Left ventricle myocardium inferior (tissue), 1 donor: ENCODE measurements around the gene UACA. TPM values are rescaled to one million over a fixed set of nuclear protein-coding genes. Genes with fewer than 3 reads are reported as not detected.

Experiments
- DNase-seq: peaks from one replicate; pipeline ENCODE4 v3.0.0-alpha.2; 2020
- H3K27ac ChIP-seq: fragments of 200-600 bp; replicated peaks from 2 replicates; pipeline ENCODE4 v1.8.0; 2021
- H3K27me3 ChIP-seq: fragments of 200-600 bp; 2 replicates; pipeline ENCODE4 v1.8.0; 2021; ENCODE audit warnings: low read depth
- H3K36me3 ChIP-seq: fragments of 200-600 bp; 2 replicates; pipeline ENCODE4 v1.8.0; 2021
- H3K4me1 ChIP-seq: fragments of 200-600 bp; 2 replicates; pipeline ENCODE4 v1.8.0; 2021
- H3K4me3 ChIP-seq: fragments of 200-600 bp; 2 replicates; pipeline ENCODE4 v1.8.0; 2021; ENCODE audit warnings: mild to moderate bottlenecking, moderate library complexity
- H3K9me3 ChIP-seq: fragments of 200-600 bp; replicated peaks from 2 replicates; pipeline ENCODE4 v1.8.0; 2021
- CTCF ChIP-seq: fragments of 200-600 bp; IDR thresholded peaks from 2 replicates; pipeline ENCODE4 v1.8.0; 2021; ENCODE audit warnings: antibody characterized with exemption, mild to moderate bottlenecking, borderline replicate concordance
- intact Hi-C: fragments of 100-400 bp; cut with micrococcal nuclease; formaldehyde crosslinking; loops from one replicate; pipeline ENCODE4 v1.11.0; 2022
- total RNA-seq: library from RNA; stranded (reverse); fragmentation: NEBNext Ultra II Directional; extraction: Animal tissue kit (Norgen Biotek cat#: 25700); gene quantifications from one replicate; pipeline ENCODE4 v1.2.1, GENCODE V29; 2021
- donor health status: DM: no; HTN: yes; CAD: no; lungs with severe emphysema.

The UACA gene
- total RNA-seq, 1 donor from 2014 or later: 33.7 TPM

GRCh38 chr15:70627734-70628548 lies 135.4 kb downstream of the UACA start:
- no peak overlapping the region for H3K27ac ChIP-seq
- H3K4me1 ChIP-seq: no peaks in the 10 kb centered on the region
- peaks cover 13% of the 10 kb centered on the region for H3K9me3 ChIP-seq
- intact Hi-C loops: no loop called here
- H3K27me3 ChIP-seq: no peaks in the 10 kb centered on the region
- TF ChIP-seq CTCF: no peak
- DNase-seq: no peak
- H3K4me3 ChIP-seq: no peak overlapping the region
- no peaks in the 10 kb centered on the region for H3K36me3 ChIP-seq

- no peak for TF ChIP-seq CTCF
- no peaks in the 10 kb centered on the region for H3K4me1 ChIP-seq
- intact Hi-C loops: no loop called here
- H3K36me3 ChIP-seq: no peaks in the 10 kb centered on the region
- DNase-seq: no peak
- no peaks in the 10 kb centered on the region for H3K27me3 ChIP-seq
- H3K27ac ChIP-seq: no peak overlapping the region
- H3K4me3 ChIP-seq: no peak overlapping the region
- H3K9me3 ChIP-seq: peaks cover 19% of the 10 kb centered on the region
These were observed 136.0 kb downstream of the UACA start for GRCh38 chr15:70627322-70627721.

GRCh38 chr15:70625438-70625837 lies 137.9 kb downstream of the UACA start:
- Histone ChIP-seq H3K4me1 (no peaks in the 10 kb centered on the region), H3K36me3 (no peaks in the 10 kb centered on the region), H3K27ac (no peak overlapping the region), H3K27me3 (no peaks in the 10 kb centered on the region), H3K9me3 (peaks cover 28% of the 10 kb centered on the region), H3K4me3 (no peak overlapping the region)
- TF ChIP-seq CTCF: no peak
- DNase-seq: no peak
- intact Hi-C loops: no loop called here

GRCh38 chr15:70625011-70625410 lies 138.3 kb downstream of the UACA start:
- TF ChIP-seq CTCF: no peak
- peaks cover 28% of the 10 kb centered on the region for H3K9me3 ChIP-seq
- no peak for DNase-seq
- H3K36me3 ChIP-seq: no peaks in the 10 kb centered on the region
- no peaks in the 10 kb centered on the region for H3K4me1 ChIP-seq
- intact Hi-C loops: no loop called here
- no peaks in the 10 kb centered on the region for H3K27me3 ChIP-seq
- H3K4me3 ChIP-seq: no peak overlapping the region
- no peak overlapping the region for H3K27ac ChIP-seq

GRCh38 chr15:70618929-70619328 lies 144.4 kb downstream of the UACA start:
- no peak overlapping the region for H3K4me3 ChIP-seq
- no peaks in the 10 kb centered on the region for H3K27me3 ChIP-seq
- peaks cover 25% of the 10 kb centered on the region for H3K9me3 ChIP-seq
- no peaks in the 10 kb centered on the region for H3K4me1 ChIP-seq
- DNase-seq: no peak
- H3K27ac ChIP-seq: no peak overlapping the region
- no peak for TF ChIP-seq CTCF
- H3K36me3 ChIP-seq: no peaks in the 10 kb centered on the region
- intact Hi-C loops: no loop called here
